HepG2 (cell line): ENCODE results near the gene SOX12. TPM values are rescaled to one million over a fixed set of nuclear protein-coding genes. Genes with fewer than 3 reads are reported as not detected.

Experiments
- BORCS8-MEF2B ChIP-seq: sonication (generic); formaldehyde crosslinking; IDR thresholded peaks from 2 replicates; pipeline ENCODE4 v1.8.0; 2022; ENCODE audit warnings: mild to moderate bottlenecking, missing genetic modification reagents
- FOXM1 ChIP-seq: sonication (generic); formaldehyde crosslinking; IDR thresholded peaks from 2 replicates; pipeline ENCODE4 v1.5.0; 2020; ENCODE audit warnings: missing genetic modification reagents
- HNRNPK ChIP-seq: fragments of 200-400 bp; formaldehyde crosslinking; IDR thresholded peaks from 2 replicates; pipeline ENCODE4 v1.6.1; 2018; ENCODE audit warnings: low read length, low read depth, moderate library complexity, mild to moderate bottlenecking; ENCODE audit not compliant: poor library complexity, severe bottlenecking
- HOXA3 ChIP-seq: sonication (generic); formaldehyde crosslinking; IDR thresholded peaks from 2 replicates; pipeline ENCODE4 v1.5.0; 2020; ENCODE audit warnings: missing genetic modification reagents
- THAP8 ChIP-seq: sonication (generic); formaldehyde crosslinking; IDR thresholded peaks from 2 replicates; pipeline ENCODE4 v1.5.1; 2020; ENCODE audit warnings: missing genetic modification reagents, mild to moderate bottlenecking, borderline replicate concordance
- THRA ChIP-seq: sonication (generic); formaldehyde crosslinking; IDR thresholded peaks from 2 replicates; pipeline ENCODE4 v1.4.0; 2020; ENCODE audit warnings: missing genetic modification reagents, borderline replicate concordance
- ZBTB2 ChIP-seq: sonication (generic); formaldehyde crosslinking; IDR thresholded peaks from 2 replicates; pipeline ENCODE4 v1.8.0; 2022; ENCODE audit warnings: low read depth, missing genetic modification reagents
- ZNF136 ChIP-seq: sonication (generic); formaldehyde crosslinking; IDR thresholded peaks from 2 replicates; pipeline ENCODE4 v1.8.1; 2022; ENCODE audit warnings: low read depth, mild to moderate bottlenecking, moderate library complexity, missing genetic modification reagents
- ZNF143 ChIP-seq: sonication (generic); formaldehyde crosslinking; IDR thresholded peaks from 2 replicates; pipeline ENCODE4 v1.4.0; 2020; ENCODE audit warnings: missing genetic modification reagents
- ZNF337 ChIP-seq: sonication (generic); formaldehyde crosslinking; IDR thresholded peaks from 2 replicates; pipeline ENCODE4 v1.5.1; 2020; ENCODE audit warnings: missing genetic modification reagents, low read depth, mild to moderate bottlenecking, borderline replicate concordance
- ZNF430 ChIP-seq: sonication (generic); formaldehyde crosslinking; IDR thresholded peaks from 2 replicates; pipeline ENCODE4 v1.9.0; 2021; ENCODE audit warnings: mild to moderate bottlenecking, missing genetic modification reagents
- ZNF609 ChIP-seq: sonication (generic); formaldehyde crosslinking; IDR thresholded peaks from 2 replicates; pipeline ENCODE4 v1.4.0; 2020; ENCODE audit warnings: mild to moderate bottlenecking, missing genetic modification reagents, borderline replicate concordance
- ZNF761 ChIP-seq: sonication (generic); formaldehyde crosslinking; conservative IDR thresholded peaks from 2 replicates; pipeline ENCODE4 v1.4.0; 2020; ENCODE audit warnings: mild to moderate bottlenecking, missing genetic modification reagents
- polyA plus RNA-seq, 8 experiments: library from polyadenylated mRNA; depleted of rRNA in 3 of 8; stranded (reverse) in 7 of 8; unstranded in 1 of 8; fragments of >200 nt; fragmentation: Illumina TruSeq in 4 of 8; extraction: Trizol in 4 of 8; gene quantifications; 2 replicates each; pipeline versions ENCODE4 v1.2.1 to v1.2.3, GENCODE V29; 2011 to 2016; ENCODE audit warnings: low read depth in 4 of 8, missing spikeins in 1 of 8, mixed read lengths in 1 of 8; ENCODE audit not compliant: insufficient read depth in 1 of 8
- total RNA-seq, 5 experiments: library from RNA; depleted of rRNA; stranded (reverse); fragments of >200 nt; fragmentation: Illumina TruSeq; extraction: Trizol; gene quantifications; 2 replicates each; pipeline ENCODE4 v1.2.3, GENCODE V29; 2016; ENCODE audit warnings: low read depth in 1 of 5
- TF ChIP-seq, protein P1 (sequence below): sonication (generic); formaldehyde crosslinking; IDR thresholded peaks from 2 replicates; pipeline ENCODE4 v1.8.0; 2022; ENCODE audit warnings: missing genetic modification reagents, mild to moderate bottlenecking, inconsistent platforms, borderline replicate concordance
- TF ChIP-seq, protein P2 (sequence below): sonication (generic); formaldehyde crosslinking; IDR thresholded peaks from 2 replicates; pipeline ENCODE4 v1.5.0; 2020; ENCODE audit warnings: missing genetic modification reagents, mild to moderate bottlenecking, borderline replicate concordance
- TF ChIP-seq, protein P3 (sequence below): IDR thresholded peaks from 2 replicates; pipeline ENCODE4 v1.6.1; 2016

SOX12 gene
- total and polyA plus RNA-seq, 2 of the 13 experiments (the other 11 are each of a cell fraction or from before 2014, with no cell fraction given): 10.0 to 18.7 TPM

DNA sequence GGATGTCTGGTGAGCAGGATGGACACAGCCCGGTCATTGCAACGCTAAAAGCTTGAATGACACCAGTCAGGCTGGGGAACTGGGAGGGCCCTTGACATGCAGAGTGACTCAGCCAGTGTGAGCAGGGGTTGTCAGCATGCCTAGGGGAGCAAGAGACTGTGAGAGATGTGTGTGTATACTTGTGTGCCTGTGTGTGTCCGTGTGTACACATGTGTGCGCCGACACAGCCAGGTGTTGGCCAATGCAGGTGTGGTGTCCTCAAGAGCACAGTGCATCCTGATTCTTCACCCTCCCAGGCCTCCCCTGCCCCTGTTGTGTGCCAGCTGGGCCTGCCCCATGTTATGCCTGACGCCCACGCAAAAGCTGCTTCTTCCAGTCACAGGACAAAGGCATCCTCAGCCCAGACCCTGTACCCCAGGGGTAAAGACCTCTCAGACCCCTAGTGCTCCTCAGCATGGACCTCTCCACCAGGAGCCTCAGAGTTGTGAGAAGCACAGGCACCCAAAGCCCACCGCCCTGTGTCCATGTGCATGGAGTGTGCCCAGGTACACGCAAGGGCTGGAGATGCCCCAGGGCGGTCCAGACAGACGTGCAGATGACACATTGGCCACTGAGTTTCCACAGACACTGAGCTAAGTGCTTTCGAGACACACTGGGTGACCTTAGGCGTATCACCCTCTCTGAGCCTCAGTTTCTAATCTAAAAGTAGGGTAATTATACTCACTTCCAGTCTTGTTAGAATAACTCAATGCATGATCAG, 38.1 kb downstream of the SOX12 start (continued):
- TF ChIP-seq, protein P1, sequence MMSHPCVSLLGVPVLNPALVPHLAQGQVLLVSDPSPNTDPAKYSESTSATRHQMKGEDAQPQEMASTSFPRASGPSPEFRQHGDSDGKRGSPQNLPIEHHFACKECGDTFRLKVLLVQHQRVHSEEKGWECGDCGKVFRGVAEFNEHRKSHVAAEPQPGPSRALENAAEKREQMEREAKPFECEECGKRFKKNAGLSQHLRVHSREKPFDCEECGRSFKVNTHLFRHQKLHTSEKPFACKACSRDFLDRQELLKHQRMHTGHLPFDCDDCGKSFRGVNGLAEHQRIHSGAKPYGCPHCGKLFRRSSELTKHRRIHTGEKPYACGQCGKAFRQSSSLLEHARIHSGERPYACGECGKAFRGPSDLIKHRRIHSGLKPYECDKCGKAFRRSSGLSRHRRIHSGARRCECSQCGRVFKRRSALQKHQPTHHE (CRISPR knock-in tag): no peak
- TF ChIP-seq ZNF136 (CRISPR knock-in tag) (no peak), FOXM1 (CRISPR knock-in tag) (no peak), ZNF337 (CRISPR knock-in tag) (no peak), BORCS8-MEF2B (no peak), THRA (CRISPR knock-in tag) (no peak), ZNF761 (CRISPR knock-in tag) (no peak), ZBTB2 (CRISPR knock-in tag) (no peak), ZNF143 (CRISPR knock-in tag) (no peak; the same call in 1 of the 2 replicates), HNRNPK (no peak), ZNF609 (CRISPR knock-in tag) (no peak), THAP8 (CRISPR knock-in tag) (no peak), HOXA3 (CRISPR knock-in tag) (peak; percentile 21; the same call in 1 of the 2 replicates), ZNF430 (CRISPR knock-in tag) (no peak)
- TF ChIP-seq, protein P2, sequence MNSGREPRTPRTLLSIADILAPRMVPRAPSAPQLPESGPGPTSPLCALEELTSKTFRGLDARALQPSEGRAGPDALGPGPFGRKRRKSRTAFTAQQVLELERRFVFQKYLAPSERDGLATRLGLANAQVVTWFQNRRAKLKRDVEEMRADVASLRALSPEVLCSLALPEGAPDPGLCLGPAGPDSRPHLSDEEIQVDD: no peak
- TF ChIP-seq, protein P3, sequence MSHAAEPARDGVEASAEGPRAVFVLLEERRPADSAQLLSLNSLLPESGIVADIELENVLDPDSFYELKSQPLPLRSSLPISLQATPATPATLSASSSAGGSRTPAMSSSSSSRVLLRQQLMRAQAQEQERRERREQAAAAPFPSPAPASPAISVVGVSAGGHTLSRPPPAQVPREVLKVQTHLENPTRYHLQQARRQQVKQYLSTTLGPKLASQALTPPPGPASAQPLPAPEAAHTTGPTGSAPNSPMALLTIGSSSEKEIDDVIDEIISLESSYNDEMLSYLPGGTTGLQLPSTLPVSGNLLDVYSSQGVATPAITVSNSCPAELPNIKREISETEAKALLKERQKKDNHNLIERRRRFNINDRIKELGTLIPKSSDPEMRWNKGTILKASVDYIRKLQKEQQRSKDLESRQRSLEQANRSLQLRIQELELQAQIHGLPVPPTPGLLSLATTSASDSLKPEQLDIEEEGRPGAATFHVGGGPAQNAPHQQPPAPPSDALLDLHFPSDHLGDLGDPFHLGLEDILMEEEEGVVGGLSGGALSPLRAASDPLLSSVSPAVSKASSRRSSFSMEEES (CRISPR knock-in tag): 0 out of 2 replicates have a peak, but pooled peaks have one; percentile 36
